Astrocyte of the cerebellum (primary cell): Measurements from ENCODE around the gene ZNF507.

ENCODE experiments used
- DNase-seq: peaks from one replicate; pipeline ENCODE4 v3.0.0-alpha.2; 2011; ENCODE audit warnings: low read depth
- H3K4me3 ChIP-seq: 2 replicates; pipeline ENCODE4 v1.5.1; 2011; ENCODE audit warnings: mild to moderate bottlenecking, low read depth, low read length, moderate library complexity
- CTCF ChIP-seq: IDR thresholded peaks from 2 replicates; pipeline ENCODE4 v1.5.1; 2012; ENCODE audit warnings: low read length, low read depth, moderate library complexity, mild to moderate bottlenecking; ENCODE audit errors: missing control alignments
- in situ Hi-C: cut with HindIII; loops from 2 replicates; pipeline ENCODE4 v1.10.0; 2017; ENCODE audit warnings: low sequenced_read_pairs

Gene ZNF507

DNA sequence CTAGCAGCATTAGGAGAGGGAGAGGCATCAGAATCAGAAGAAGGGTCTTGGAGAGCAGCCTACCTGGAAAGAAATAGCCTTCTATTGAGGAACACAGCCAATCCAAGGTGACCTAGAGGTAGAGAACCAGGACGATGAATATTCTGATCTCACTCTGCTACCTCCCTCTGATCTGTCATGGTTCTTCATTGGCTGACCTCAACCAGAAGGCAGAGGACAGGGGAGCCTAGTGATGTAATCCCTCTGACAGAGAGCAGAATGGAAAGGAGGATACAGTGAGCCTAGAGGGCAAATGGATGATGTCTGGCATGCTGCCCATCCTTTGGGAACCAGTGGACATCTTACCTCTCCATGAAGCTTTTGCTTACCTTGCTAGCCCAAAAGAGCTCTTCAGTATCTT is 3.6 kb downstream of the ZNF507 start:
- in situ Hi-C loops = no loop called here
- DNase-seq = no peak
- TF ChIP-seq CTCF = no peak
- H3K4me3 ChIP-seq = no peak overlapping the region

DNA sequence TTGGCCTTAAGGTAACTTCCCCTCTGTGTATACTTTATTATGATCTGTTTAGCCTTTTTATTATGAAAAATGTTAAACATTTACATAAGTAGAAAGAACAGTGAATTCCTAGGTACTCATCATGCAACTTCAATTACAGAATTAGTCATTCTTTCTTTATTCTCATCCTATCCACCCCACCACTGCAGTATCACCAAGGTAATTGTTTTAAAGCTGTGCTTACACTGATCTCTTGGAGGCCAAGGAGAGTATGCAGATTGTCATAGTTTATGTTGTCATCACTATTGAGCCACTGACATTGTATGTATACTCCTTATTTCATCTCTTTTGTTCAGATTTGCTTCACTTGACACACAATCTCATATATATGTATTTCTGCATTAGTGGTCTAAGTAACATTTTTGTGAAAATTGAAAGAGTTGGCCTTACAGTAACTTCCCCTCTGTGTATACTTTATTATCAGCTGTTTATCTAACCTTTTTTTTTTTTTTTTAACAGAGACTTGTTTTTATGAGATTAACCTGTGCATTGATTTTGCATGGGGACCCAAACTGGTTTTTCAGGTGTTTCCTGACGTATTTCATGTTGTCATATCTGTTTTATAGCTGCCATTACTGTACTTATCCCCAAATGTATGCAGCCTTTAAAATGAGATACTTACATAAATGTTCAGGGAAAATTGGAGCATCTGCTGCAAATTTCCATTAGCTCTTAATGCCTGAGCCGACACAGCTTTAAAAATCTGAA is 4.5 kb downstream of the ZNF507 start:
- in situ Hi-C loops = no loop called here
- no peak for DNase-seq
- no peak for TF ChIP-seq CTCF
- no peak overlapping the region for H3K4me3 ChIP-seq

- in situ Hi-C loops = no loop called here
- DNase-seq = no peak
- TF ChIP-seq CTCF = no peak
- H3K4me3 ChIP-seq = no peak overlapping the region
Measured at GRCh38 chr19:32350471-32350865, 5.1 kb downstream of the ZNF507 start.

GRCh38 chr19:32350987-32351348 is 5.6 kb downstream of the ZNF507 start:
- in situ Hi-C loops = no loop called here
- no peak for TF ChIP-seq CTCF
- no peak overlapping the region for H3K4me3 ChIP-seq
- no peak for DNase-seq

DNA sequence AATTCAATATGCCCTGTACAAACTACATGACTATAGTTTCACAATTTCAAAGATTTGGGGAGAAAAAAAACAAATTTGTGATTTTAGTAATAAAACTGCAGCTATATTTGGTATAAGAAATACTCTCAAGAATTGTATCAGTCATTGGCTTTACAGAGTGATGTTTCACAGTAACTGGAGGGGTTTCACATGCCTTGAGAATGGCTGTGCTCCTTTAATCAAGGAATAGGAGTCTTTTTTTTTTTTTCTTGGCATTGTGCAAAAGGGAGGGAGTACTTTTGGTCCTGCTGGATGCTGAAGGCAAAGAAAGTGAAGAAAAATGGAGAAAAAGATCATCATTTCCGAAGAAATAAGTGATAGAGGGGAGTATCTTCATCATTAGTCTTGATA is 6.8 kb downstream of the ZNF507 start:
- H3K4me3 ChIP-seq = no peak overlapping the region
- in situ Hi-C loops = no loop called here
- DNase-seq = no peak
- no peak for TF ChIP-seq CTCF

GRCh38 chr19:32354345-32354744 is 8.9 kb downstream of the ZNF507 start:
- H3K4me3 ChIP-seq = no peak overlapping the region
- DNase-seq = no peak
- in situ Hi-C loops = no loop called here
- TF ChIP-seq CTCF = no peak

GRCh38 chr19:32355309-32355708 is 9.9 kb downstream of the ZNF507 start:
- no peak overlapping the region for H3K4me3 ChIP-seq
- no peak for TF ChIP-seq CTCF
- no peak for DNase-seq
- in situ Hi-C loops = no loop called here
